ENCODE results near the gene CYBRD1.

- TF ChIP-seq, protein P1, sequence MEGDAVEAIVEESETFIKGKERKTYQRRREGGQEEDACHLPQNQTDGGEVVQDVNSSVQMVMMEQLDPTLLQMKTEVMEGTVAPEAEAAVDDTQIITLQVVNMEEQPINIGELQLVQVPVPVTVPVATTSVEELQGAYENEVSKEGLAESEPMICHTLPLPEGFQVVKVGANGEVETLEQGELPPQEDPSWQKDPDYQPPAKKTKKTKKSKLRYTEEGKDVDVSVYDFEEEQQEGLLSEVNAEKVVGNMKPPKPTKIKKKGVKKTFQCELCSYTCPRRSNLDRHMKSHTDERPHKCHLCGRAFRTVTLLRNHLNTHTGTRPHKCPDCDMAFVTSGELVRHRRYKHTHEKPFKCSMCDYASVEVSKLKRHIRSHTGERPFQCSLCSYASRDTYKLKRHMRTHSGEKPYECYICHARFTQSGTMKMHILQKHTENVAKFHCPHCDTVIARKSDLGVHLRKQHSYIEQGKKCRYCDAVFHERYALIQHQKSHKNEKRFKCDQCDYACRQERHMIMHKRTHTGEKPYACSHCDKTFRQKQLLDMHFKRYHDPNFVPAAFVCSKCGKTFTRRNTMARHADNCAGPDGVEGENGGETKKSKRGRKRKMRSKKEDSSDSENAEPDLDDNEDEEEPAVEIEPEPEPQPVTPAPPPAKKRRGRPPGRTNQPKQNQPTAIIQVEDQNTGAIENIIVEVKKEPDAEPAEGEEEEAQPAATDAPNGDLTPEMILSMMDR (IDR thresholded peaks at IDR 0.05) = no peak
- TF ChIP-seq MAZ (IDR thresholded peaks at IDR 0.05; ENCODE audit: borderline replicate concordance, low read depth, low read length) (no peak), CBX8 (IDR thresholded peaks at IDR 0.05) (no peak), RAD21 (conservative IDR thresholded peaks at IDR 0.05 in 1 of 2, IDR thresholded peaks at IDR 0.05 in 1 of 2) (no peak), HOXA7 (CRISPR knock-in tag; IDR thresholded peaks at IDR 0.05) (no peak)
- TF ChIP-seq, protein P2, sequence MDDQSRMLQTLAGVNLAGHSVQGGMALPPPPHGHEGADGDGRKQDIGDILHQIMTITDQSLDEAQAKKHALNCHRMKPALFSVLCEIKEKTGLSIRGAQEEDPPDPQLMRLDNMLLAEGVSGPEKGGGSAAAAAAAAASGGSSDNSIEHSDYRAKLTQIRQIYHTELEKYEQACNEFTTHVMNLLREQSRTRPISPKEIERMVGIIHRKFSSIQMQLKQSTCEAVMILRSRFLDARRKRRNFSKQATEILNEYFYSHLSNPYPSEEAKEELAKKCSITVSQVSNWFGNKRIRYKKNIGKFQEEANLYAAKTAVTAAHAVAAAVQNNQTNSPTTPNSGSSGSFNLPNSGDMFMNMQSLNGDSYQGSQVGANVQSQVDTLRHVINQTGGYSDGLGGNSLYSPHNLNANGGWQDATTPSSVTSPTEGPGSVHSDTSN (IDR thresholded peaks at IDR 0.05) = no peak
Observed at GRCh38 chr2:171600126-171600525, 77.9 kb downstream of the CYBRD1 start.

Measured in A549 (cell line).